Mucosa of stomach (tissue), 1 donor: ENCODE measurements around the gene ARID3A.
A peak's percentile ranks its signal among the peaks of the same experiment; 100 is the strongest.
"Not testable (repeated sequence)": the region's sequence is repeated elsewhere in the genome, so short reads cannot be mapped to it uniquely, and the experiment has no call there.

Source experiments
- H3K27me3 ChIP-seq: one replicate; pipeline ENCODE4 v1.7.0; 2013; ENCODE audit warnings: mild to moderate bottlenecking, low read length; ENCODE audit not compliant: control insufficient read depth, insufficient read depth
- H3K36me3 ChIP-seq: one replicate; pipeline ENCODE4 v1.7.0; 2013; ENCODE audit warnings: low read length; ENCODE audit not compliant: control insufficient read depth, insufficient read depth
- H3K4me1 ChIP-seq: one replicate; pipeline ENCODE4 v1.7.0; 2013; ENCODE audit warnings: mild to moderate bottlenecking, low read length; ENCODE audit not compliant: control insufficient read depth, insufficient read depth
- H3K4me3 ChIP-seq: one replicate; pipeline ENCODE4 v1.7.0; 2013; ENCODE audit warnings: low read length
- H3K9ac ChIP-seq: one replicate; pipeline ENCODE4 v1.7.0; 2013; ENCODE audit warnings: mild to moderate bottlenecking, low read length, moderate library complexity
- H3K9me3 ChIP-seq: one replicate; pipeline ENCODE4 v1.7.0; 2013; ENCODE audit warnings: mild to moderate bottlenecking, low read length, moderate library complexity; ENCODE audit not compliant: control insufficient read depth
- donor health status: Pancreatic carcinoma.

Gene ARID3A

DNA sequence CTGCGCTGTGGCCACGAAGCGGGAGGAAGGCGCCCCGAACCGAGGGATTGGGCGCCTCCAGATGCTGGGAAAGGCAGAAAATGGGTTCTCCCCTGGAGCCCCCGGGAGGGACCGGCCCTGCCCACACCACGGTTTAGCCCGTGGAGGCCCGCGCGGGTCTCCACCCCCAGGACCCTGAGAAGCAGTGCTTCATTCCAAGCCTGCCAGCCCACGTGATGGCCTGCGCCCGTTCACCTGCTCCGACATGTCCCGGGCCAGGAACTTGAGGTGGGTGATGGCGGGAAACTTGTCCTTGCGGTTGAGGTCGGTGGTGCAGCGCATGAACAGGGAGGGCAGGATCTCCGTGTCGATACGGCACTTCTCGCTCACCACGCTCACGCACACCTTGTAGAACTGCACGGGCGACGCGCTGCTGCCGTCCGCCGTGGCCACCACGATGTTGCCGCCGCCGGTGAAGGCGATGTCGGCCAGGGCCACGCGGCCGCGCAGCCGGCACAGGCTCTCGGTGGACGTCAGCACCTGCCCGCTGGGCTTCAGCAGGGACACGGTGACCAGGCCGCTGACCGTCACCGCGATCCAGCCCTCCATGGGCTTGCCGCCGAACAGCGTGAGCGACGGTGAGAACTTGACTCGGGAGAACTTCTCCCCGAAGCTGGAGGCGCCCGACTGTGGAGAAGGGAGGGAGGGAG lies 40.2 kb upstream of the ARID3A start:
- no peak overlapping the region for H3K4me3 ChIP-seq
- no peaks in the 10 kb centered on the region for H3K9me3 ChIP-seq
- H3K4me1 ChIP-seq, result no peaks in the 10 kb centered on the region
- H3K36me3 ChIP-seq, result peaks cover 26% of the 10 kb centered on the region
- no peak overlapping the region for H3K9ac ChIP-seq
- H3K27me3 ChIP-seq, result no peaks in the 10 kb centered on the region

DNA sequence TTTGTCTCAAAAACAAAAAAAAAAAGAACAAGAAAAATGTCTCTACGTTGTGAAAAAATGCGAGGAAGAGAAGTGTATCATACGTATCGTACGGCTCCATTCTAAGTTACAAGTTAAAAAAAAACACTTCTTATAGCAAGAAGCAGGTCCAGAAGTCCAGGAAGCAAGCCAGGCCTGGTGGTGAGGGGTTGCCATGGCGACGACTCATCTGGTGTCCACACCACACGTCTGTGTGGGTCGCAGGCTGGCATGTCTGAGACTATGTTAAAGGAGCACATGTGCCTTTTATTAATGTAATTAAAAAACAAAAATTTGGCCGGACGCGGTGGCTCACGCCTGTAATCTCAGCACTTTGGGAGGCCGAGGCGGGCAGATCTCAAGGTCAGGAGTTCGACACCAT lies 38.8 kb upstream of the ARID3A start:
- Histone ChIP-seq H3K4me3 (no peak overlapping the region), H3K36me3 (peaks cover 15% of the 10 kb centered on the region), H3K9ac (no peak overlapping the region), H3K9me3 (no peaks in the 10 kb centered on the region), H3K27me3 (no peaks in the 10 kb centered on the region), H3K4me1 (peaks cover 5% of the 10 kb centered on the region)

- Histone ChIP-seq H3K4me3 (no peak overlapping the region), H3K4me1 (peaks cover 5% of the 10 kb centered on the region), H3K9ac (no peak overlapping the region), H3K9me3 (no peaks in the 10 kb centered on the region), H3K27me3 (no peaks in the 10 kb centered on the region), H3K36me3 (peaks cover 10% of the 10 kb centered on the region)
Measured at GRCh38 chr19:887599-887998, 38.2 kb upstream of the ARID3A start.

DNA sequence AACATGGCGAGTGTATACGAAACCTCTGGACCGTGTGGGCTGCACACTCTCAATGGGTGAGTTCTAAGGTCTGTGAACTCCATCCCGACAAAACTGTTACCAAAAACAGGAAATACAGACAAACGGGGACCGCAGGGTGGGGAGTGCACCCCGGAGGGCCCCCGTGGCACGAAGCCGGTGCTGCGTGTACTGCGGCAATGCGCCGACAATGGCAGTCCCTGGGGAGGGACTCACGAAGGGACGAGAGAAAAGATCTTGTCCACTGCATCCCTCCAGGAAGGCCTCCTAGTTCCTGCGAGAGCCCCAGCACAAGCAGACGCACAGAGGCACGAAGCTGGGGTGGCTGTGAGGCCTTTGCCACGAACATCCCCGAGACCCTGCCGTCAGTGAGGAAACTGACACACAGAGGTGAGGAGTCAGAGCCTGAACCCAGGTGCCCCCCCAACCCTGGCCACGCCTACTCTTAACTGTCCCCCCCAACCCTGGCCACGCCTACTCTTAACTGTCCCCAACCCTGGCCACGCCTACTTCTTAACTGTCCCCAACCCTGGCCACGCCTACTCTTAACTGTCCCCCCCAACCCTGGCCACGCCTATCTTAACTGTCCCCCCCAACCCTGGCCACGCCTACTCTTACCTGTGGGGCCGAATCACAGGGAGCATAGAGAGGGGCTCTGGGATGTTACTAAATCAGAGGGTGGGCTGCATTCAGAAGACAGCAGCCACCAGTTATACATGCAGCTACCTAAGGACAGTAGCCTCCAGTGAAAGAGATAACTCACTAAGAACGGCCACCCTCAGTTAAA lies 37.1 kb upstream of the ARID3A start:
- Histone ChIP-seq H3K27me3 (no peaks in the 10 kb centered on the region), H3K9me3 (no peaks in the 10 kb centered on the region), H3K4me3 (no peak overlapping the region), H3K9ac (no peak overlapping the region), H3K4me1 (peaks cover 5% of the 10 kb centered on the region), H3K36me3 (peaks cover 9% of the 10 kb centered on the region)

GRCh38 chr19:889662-890295 lies 36.1 kb upstream of the ARID3A start:
- Histone ChIP-seq H3K36me3 (peaks cover 5% of the 10 kb centered on the region), H3K27me3 (no peaks in the 10 kb centered on the region), H3K4me1 (peaks cover 5% of the 10 kb centered on the region), H3K4me3 (no peak overlapping the region), H3K9me3 (no peaks in the 10 kb centered on the region), H3K9ac (no peak overlapping the region)

DNA sequence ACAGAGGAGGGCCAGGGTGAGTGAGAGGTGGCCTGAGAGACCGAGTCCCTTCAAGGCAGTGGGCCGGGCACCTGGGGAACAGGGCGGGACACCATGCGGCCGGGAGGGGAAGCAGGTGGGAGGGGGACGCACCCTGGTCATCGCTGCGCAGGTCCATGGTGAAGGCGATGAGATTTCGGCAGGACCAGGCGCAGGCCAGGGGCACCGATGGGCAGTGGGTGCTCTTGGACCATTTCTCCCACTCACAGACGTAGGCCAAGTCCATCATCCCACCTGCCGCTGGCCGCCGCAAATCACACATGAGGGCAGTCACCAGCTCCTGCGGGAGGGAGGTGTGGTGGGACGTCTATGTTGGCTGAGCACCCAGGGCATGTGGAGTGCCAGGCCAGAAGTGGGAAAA lies 35.0 kb upstream of the ARID3A start:
- Histone ChIP-seq H3K9me3 (no peaks in the 10 kb centered on the region), H3K36me3 (no peaks in the 10 kb centered on the region), H3K4me3 (no peak overlapping the region), H3K4me1 (peaks cover 5% of the 10 kb centered on the region), H3K27me3 (no peaks in the 10 kb centered on the region), H3K9ac (no peak overlapping the region)

DNA sequence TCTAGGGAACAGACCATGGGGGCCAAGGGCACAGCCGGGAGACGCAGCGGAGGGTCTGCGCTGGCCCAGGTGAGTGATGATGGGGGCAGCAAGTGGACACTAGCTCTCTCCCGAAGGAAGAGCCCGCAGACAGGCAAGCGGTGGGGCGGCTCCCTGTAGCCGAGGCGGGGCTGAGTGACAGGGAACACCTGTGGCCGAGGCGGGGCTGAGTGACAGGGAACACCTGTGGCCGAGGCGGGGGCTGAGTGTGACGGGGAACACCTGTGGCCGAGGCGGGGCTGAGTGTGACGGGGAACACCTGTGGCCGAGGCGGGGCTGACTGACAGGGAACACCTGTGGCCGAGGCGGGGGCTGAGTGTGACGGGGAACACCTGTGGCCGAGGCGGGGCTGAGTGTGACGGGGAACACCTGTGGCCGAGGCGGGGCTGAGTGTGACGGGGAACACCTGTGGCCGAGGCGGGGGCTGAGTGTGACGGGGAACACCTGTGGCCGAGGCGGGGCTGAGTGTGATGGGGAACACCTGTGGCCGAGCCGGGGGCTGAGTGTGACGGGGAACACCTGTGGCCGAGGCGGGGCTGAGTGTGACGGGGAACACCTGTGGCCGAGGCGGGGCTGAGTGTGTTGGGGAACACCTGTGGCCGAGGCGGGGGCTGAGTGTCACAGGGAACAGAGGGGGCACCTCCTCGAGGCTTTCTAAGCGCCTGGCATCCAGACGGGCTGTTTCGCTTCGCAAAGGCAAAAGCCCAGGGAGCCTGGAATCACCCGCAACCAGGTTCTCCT lies 34.2 kb upstream of the ARID3A start:
- not testable (repeated sequence) for H3K9me3 ChIP-seq, H3K4me1 ChIP-seq, H3K27me3 ChIP-seq, H3K36me3 ChIP-seq
- Histone ChIP-seq H3K4me3 (peak overlapping the region; percentile 77), H3K9ac (peak overlapping the region; percentile 96)

DNA sequence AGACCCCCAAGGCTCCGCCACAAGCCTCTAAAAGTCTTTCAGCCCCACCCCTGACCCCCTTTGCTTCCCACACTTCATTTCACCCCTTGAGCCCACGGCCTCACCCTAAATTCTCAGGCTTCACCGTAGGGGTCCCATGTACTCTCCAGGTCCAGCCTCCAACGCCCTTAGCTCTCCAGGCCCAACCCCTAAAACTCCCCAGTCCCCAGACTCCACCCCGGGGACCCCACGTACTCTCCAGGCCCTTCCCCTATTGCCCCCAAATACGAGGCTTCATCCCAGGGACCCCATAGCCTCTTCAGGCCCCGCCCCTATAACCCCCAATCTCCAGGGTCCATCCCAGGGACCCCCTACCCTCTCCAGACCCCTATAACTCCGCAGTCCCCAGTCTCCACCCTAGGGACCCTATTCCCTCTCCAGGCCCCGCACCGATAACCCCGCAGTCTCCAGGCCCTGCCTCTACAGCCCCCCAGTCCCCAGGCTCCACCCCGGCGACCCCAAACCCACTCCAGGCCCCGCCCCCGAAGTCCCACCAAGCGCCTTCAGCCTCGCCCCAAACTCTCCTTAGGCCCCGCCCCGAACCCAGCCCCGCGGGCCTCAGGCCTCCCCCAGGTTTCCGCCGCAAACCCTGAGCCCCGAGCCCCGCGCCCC lies 33.5 kb upstream of the ARID3A start:
- Histone ChIP-seq H3K9me3 (no peaks in the 10 kb centered on the region), H3K9ac (peak overlapping the region; percentile 96), H3K4me1 (peaks cover 5% of the 10 kb centered on the region), H3K27me3 (no peaks in the 10 kb centered on the region), H3K4me3 (peak overlapping the region; percentile 77), H3K36me3 (no peaks in the 10 kb centered on the region)

DNA sequence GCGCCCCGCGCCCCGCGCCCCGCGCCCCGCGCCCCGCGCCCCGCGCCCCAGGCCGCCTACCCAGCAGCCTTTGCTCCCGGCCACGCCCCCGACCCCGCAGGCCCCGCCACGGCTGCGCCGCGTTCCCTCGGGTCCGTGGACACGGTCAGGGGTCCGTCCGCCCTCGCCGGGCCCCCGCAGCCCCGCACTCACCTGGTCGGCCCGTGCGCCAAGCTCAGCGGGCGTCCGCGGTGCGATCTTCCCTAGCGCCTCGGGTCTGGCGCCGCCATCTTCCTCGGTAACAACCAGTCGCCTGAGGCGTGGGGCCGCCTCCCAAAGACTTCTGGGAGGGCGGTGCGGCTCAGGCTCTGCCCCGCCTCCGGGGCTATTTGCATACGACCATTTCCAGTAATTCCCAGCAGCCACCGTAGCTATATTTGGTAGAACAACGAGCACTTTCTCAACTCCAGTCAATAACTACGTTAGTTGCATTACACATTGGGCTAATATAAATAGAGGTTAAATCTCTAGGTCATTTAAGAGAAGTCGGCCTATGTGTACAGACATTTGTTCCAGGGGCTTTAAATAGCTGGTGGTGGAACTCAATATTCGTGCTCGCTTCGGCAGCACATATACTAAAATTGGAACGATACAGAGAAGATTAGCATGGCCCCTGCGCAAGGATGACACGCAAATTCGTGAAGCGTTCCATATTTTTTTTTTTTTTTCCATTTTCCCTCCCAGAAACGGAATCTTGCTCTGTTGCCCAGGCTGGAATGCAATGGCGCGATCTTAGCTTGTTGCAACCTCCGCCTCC lies 32.7 kb upstream of the ARID3A start, which contains the start of the genes MED16 and RNU6-9:
MED16 (minus strand) TSS at position 294 of the 796 bp plus-strand sequence. CDS start 2,056 bp downstream, outside the sequence.
RNU6-9 (plus strand) TSS at position 591 of the 796 bp plus-strand sequence.
- Histone ChIP-seq H3K9me3 (no peaks in the 10 kb centered on the region), H3K27me3 (no peaks in the 10 kb centered on the region), H3K4me3 (peak within 1 kb of the TSS; percentile 77), H3K9ac (peak within 1 kb of the TSS; percentile 96), H3K36me3 (no peaks in the 10 kb centered on the region), H3K4me1 (peaks cover 5% of the 10 kb centered on the region)

DNA sequence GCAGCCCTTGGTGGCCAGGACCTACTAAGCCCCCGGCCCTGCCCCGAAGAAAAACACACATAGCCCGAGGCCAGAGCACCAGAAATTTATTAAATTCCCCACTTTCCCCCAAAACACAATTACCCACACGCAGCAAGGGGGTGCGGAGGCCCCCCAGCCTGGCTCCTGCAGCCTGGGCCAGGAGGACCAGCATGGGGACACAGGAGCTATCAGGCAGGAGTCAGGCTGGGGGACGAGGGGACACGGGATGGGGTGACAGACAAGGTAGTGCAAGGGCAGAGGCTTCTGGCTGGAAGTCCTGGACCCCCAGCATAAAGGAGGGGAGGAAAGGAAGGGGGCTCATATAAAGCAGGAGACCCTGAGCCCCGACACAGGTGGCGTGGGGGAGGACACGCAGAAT lies 29.4 kb upstream of the ARID3A start:
- H3K9ac ChIP-seq, result no peak overlapping the region
- H3K4me3 ChIP-seq, result no peak overlapping the region
- no peaks in the 10 kb centered on the region for H3K36me3 ChIP-seq
- H3K4me1 ChIP-seq, result peaks cover 4% of the 10 kb centered on the region
- no peaks in the 10 kb centered on the region for H3K9me3 ChIP-seq
- H3K27me3 ChIP-seq, result no peaks in the 10 kb centered on the region

DNA sequence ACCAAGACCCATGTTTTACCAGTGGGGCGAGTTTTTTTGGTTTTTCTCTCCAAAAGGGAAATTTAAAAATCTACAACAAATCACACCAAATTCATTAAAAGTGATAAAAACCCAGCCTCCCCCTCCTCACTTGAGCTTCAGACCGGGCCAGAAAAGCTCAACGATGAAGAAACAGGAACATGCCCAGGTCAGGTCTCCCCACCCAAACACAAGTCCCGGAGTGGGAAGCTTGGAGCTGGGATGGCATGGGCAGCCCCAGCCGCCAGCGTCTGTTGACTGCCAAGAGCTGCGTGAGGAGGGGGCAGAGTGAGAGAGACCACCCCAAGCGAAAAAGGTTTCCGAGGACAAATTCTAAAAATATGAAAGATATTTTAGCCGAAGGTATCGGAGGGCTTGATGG lies 28.8 kb upstream of the ARID3A start:
- Histone ChIP-seq H3K36me3 (no peaks in the 10 kb centered on the region), H3K4me1 (peaks cover 4% of the 10 kb centered on the region), H3K4me3 (no peak overlapping the region), H3K27me3 (no peaks in the 10 kb centered on the region), H3K9me3 (no peaks in the 10 kb centered on the region), H3K9ac (no peak overlapping the region)
